ENCODE data around the gene ZNF227. TPM values are rescaled to one million over a fixed set of nuclear protein-coding genes. Genes with fewer than 3 reads are reported as not detected.

The ZNF227 gene
- total RNA-seq (2021) (14.2 and 16.5 TPM in 2 replicates), Bru-seq, nascent RNA (percentile 67 among the genes with signal in this experiment), BruChase-seq, experiment 1, labeled RNA remaining after a 2-hour chase (percentile 69 among the genes with signal in this experiment), BruChase-seq, experiment 2, labeled RNA remaining after a 6-hour chase (percentile 60 among the genes with signal in this experiment)
- long read RNA-seq, partial matches to known transcripts: 0 of 6 reads
- long read RNA-seq, other reads (novel, unspliced or antisense): 0 of 6 reads

GRCh38 chr19:44212250-44212865 lies at the start of gene ZNF227:
Gene ZNF227 (plus strand): TSS chr19:44212532. CDS start chr19:44217793, 5,261 bp downstream.
- BruUV-seq (replicated peaks): no TSS peak
- Histone ChIP-seq H3K4me3 (peak within 1 kb of the TSS; percentile 94), H3K9me2 (ENCODE audit: insufficient read depth) (no peaks in the 10 kb centered on the region), H3K4me2 (peak within 1 kb of the TSS; percentile 88), H3K4me1 (replicated peaks; ENCODE audit: insufficient read depth) (peaks cover 17% of the 10 kb centered on the region), H3K27ac (peak within 1 kb of the TSS; percentile 10; the same call in 1 of the 2 replicates), H3F3A (ENCODE audit: insufficient read depth, low read depth) (peaks cover 7% of the 10 kb centered on the region; the same call in 1 of the 2 replicates), H3K9me3 (ENCODE audit: insufficient read depth, low read depth) (peaks cover 8% of the 10 kb centered on the region; the same call in 1 of the 2 replicates), H2AFZ (peak within 1 kb of the TSS; percentile 95), H4K20me1 (ENCODE audit: insufficient read depth) (no peaks in the 10 kb centered on the region), H3K79me2 (ENCODE audit: low read depth) (peaks cover 14% of the 10 kb centered on the region), H3K27me3 (ENCODE audit: insufficient read depth, low read depth) (no peaks in the 10 kb centered on the region), H3K36me3 (ENCODE audit: low read depth) (0 out of 2 replicates have a peak, but pooled peaks cover 9% of the 10 kb centered on the region)
- CTCF ChIA-PET: interaction anchor here (0.7 kb wide), 1 partner anchor 162 kb away, joined by 8 read pairs; no protein-coding TSS in a partner anchor
- intact Hi-C loops (cut with micrococcal nuclease; ENCODE audit: unreplicated experiment): loop anchor here (5.0 kb wide), 1 partner anchor 90 kb away; no protein-coding TSS in a partner anchor
- POLR2A ChIA-PET (ENCODE audit: unreplicated experiment): interaction anchor here (0.6 to 0.7 kb wide), 3 partner anchors 102 to 1254 kb away, joined by 4 to 38 read pairs (median 4); no protein-coding TSS in a partner anchor
- no peak for TF ChIP-seq EZH2 (IDR thresholded peaks at IDR 0.05; ENCODE audit: low read depth)
- TF ChIP-seq CTCF (conservative IDR thresholded peaks at IDR 0.05): no peak
- peak; percentile 84 to 89 for DNase-seq

DNA sequence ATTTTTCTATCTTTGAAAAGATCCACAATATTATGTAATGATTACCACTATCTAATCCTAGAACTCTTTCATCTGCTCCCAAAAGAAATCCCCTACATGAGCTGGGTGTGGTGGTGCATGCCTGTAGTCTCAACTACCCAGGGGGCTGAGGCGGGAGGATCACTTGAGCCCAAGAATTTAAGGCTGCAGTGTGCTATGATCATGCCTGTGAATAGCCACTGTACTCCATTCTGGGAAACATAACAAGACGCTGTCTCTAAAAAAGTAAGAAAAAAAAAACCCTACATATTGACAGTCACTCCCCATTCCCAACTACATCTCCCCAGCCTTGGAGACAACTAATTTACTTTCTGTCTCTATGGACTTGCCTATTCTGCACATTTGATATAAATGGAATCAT lies 48.5 kb upstream of the ZNF227 start:
- H3K9me2 ChIP-seq (ENCODE audit: insufficient read depth): no peaks in the 10 kb centered on the region
- H2AFZ ChIP-seq: peak overlapping the region; percentile 92
- POLR2A ChIA-PET (ENCODE audit: unreplicated experiment): no interaction called here
- H3K79me2 ChIP-seq (ENCODE audit: low read depth): peaks cover 11% of the 10 kb centered on the region
- intact Hi-C loops (cut with micrococcal nuclease; ENCODE audit: unreplicated experiment): loop anchor here (1.0 kb wide), 1 partner anchor 50 kb away; the partner anchor contains the start of gene ZNF225
- no peaks in the 10 kb centered on the region for H3K27me3 ChIP-seq (ENCODE audit: insufficient read depth, low read depth)
- no peak for DNase-seq
- TF ChIP-seq CTCF (conservative IDR thresholded peaks at IDR 0.05): no peak
- no peak for TF ChIP-seq EZH2 (IDR thresholded peaks at IDR 0.05; ENCODE audit: low read depth)
- CTCF ChIA-PET: no interaction called here
- peak overlapping the region; percentile 86 for H3K4me2 ChIP-seq
- BruUV-seq (replicated peaks): no TSS peak
- H3K9me3 ChIP-seq (ENCODE audit: insufficient read depth, low read depth): peaks cover 39% of the 10 kb centered on the region
- no peaks in the 10 kb centered on the region for H4K20me1 ChIP-seq (ENCODE audit: insufficient read depth)
- H3K36me3 ChIP-seq (ENCODE audit: low read depth): peaks cover 28% of the 10 kb centered on the region
- H3K4me1 ChIP-seq (replicated peaks; ENCODE audit: insufficient read depth): peaks cover 13% of the 10 kb centered on the region
- H3K27ac ChIP-seq: no peak overlapping the region
- peak overlapping the region; percentile 81 for H3K4me3 ChIP-seq
- peaks cover 8% of the 10 kb centered on the region; the same call in 1 of the 2 replicates for H3F3A ChIP-seq (ENCODE audit: insufficient read depth, low read depth)

- H3K4me1 ChIP-seq (replicated peaks; ENCODE audit: insufficient read depth): peaks cover 13% of the 10 kb centered on the region
- H3F3A ChIP-seq (ENCODE audit: insufficient read depth, low read depth): peaks cover 8% of the 10 kb centered on the region; the same call in 1 of the 2 replicates
- intact Hi-C loops (cut with micrococcal nuclease; ENCODE audit: unreplicated experiment): loop anchor here (1.0 kb wide), 1 partner anchor 51 kb away; the partner anchor contains the start of gene ZNF225
- CTCF ChIA-PET: no interaction called here
- no peaks in the 10 kb centered on the region for H3K27me3 ChIP-seq (ENCODE audit: insufficient read depth, low read depth)
- peak overlapping the region; percentile 86 for H3K4me2 ChIP-seq
- peaks cover 38% of the 10 kb centered on the region for H3K9me3 ChIP-seq (ENCODE audit: insufficient read depth, low read depth)
- H2AFZ ChIP-seq: peak overlapping the region; percentile 92
- H3K36me3 ChIP-seq (ENCODE audit: low read depth): peaks cover 32% of the 10 kb centered on the region
- H3K79me2 ChIP-seq (ENCODE audit: low read depth): peaks cover 11% of the 10 kb centered on the region
- no peaks in the 10 kb centered on the region for H4K20me1 ChIP-seq (ENCODE audit: insufficient read depth)
- POLR2A ChIA-PET (ENCODE audit: unreplicated experiment): interaction anchor here (0.6 to 0.8 kb wide), 2 partner anchors 43 to 229 kb away, joined by 4 to 11 read pairs; partner anchors contain the start of gene ZNF45
- peak overlapping the region; percentile 81 for H3K4me3 ChIP-seq
- BruUV-seq (replicated peaks): TSS peak; percentile 91
- H3K27ac ChIP-seq: peak overlapping the region; percentile 20; the same call in 1 of the 2 replicates
- no peaks in the 10 kb centered on the region for H3K9me2 ChIP-seq (ENCODE audit: insufficient read depth)
- TF ChIP-seq CTCF (conservative IDR thresholded peaks at IDR 0.05): no peak
- no peak for TF ChIP-seq EZH2 (IDR thresholded peaks at IDR 0.05; ENCODE audit: low read depth)
- no peak for DNase-seq
These were observed 48.0 kb upstream of the ZNF227 start for GRCh38 chr19:44164327-44164672.

Data from PC-9 (cell line).